HG02759 (cell line): Measurements from ENCODE around the gene SPANXN2.
"Not testable (repeated sequence)": the region's sequence is repeated elsewhere in the genome, so short reads cannot be mapped to it uniquely, and the experiment has no call there.

Experiments used
- ATAC-seq: cut with Tn5 transposase; IDR thresholded peaks from one replicate; pipeline ENCODE4 v1.9.1; 2021; ENCODE audit warnings: mild to moderate bottlenecking, moderate library complexity; ENCODE audit not compliant: unreplicated experiment

Gene SPANXN2

GRCh38 chrX:143720652-143721051 lies at the start of gene SPANXN2:
TSS of gene SPANXN2 (minus strand) at chrX:143720752. CDS start at chrX:143720668, 84 bp downstream.
- not testable (repeated sequence) for ATAC-seq

- no peak for ATAC-seq
Observed at GRCh38 chrX:143768976-143769375, 48.4 kb upstream of the SPANXN2 start.

- not testable (repeated sequence) for ATAC-seq
Observed at GRCh38 chrX:143767789-143768188, 47.2 kb upstream of the SPANXN2 start.

- no peak for ATAC-seq
Observed at GRCh38 chrX:143757887-143758286, 37.3 kb upstream of the SPANXN2 start.

GRCh38 chrX:143757375-143757774 lies 36.8 kb upstream of the SPANXN2 start:
- ATAC-seq: no peak

GRCh38 chrX:143754183-143754582 lies 33.6 kb upstream of the SPANXN2 start:
- no peak for ATAC-seq

- no peak for ATAC-seq
Observed at GRCh38 chrX:143733866-143734265, 13.3 kb upstream of the SPANXN2 start.

GRCh38 chrX:143726296-143726695 lies 5.7 kb upstream of the SPANXN2 start:
- ATAC-seq: no peak

GRCh38 chrX:143701460-143701859 lies 19.1 kb downstream of the SPANXN2 start:
- no peak for ATAC-seq

GRCh38 chrX:143694885-143695284 lies 25.7 kb downstream of the SPANXN2 start:
- ATAC-seq: no peak

- no peak for ATAC-seq
Observed at GRCh38 chrX:143683486-143683885, 37.1 kb downstream of the SPANXN2 start.

- ATAC-seq: no peak
Observed at GRCh38 chrX:143674926-143675325, 45.6 kb downstream of the SPANXN2 start.

- no peak for ATAC-seq
Observed at GRCh38 chrX:143669395-143669794, 51.2 kb downstream of the SPANXN2 start.

GRCh38 chrX:143664302-143664701 lies 56.2 kb downstream of the SPANXN2 start:
- ATAC-seq: no peak

- ATAC-seq: no peak
Observed at GRCh38 chrX:143663755-143664154, 56.8 kb downstream of the SPANXN2 start.
